Mesenchymal stem cell (in vitro differentiated cells and primary cell): ENCODE data around the gene ENPP4.

Source experiments
- DNase-seq: peaks from one replicate; pipeline ENCODE4 v3.0.0-alpha.2; 2013
- H2AFZ ChIP-seq: one replicate; pipeline ENCODE4 v1.6.1; 2013; ENCODE audit warnings: low read depth, mild to moderate bottlenecking, control low read depth, inconsistent platforms, low read length, moderate library complexity
- H2AK5ac ChIP-seq: 2 replicates; pipeline ENCODE4 v1.6.1; 2013; ENCODE audit warnings: low read length, moderate library complexity, mild to moderate bottlenecking, inconsistent platforms; ENCODE audit not compliant: severe bottlenecking
- H2BK120ac ChIP-seq: one replicate; pipeline ENCODE4 v1.6.1; 2013; ENCODE audit warnings: low read depth, mild to moderate bottlenecking, inconsistent platforms, low read length, moderate library complexity
- H2BK12ac ChIP-seq, 2 experiments: one replicate each; pipeline ENCODE4 v1.6.1; 2013; ENCODE audit warnings: inconsistent platforms in 2 of 2, low read length in 2 of 2, mild to moderate bottlenecking in 2 of 2, moderate library complexity in 2 of 2, control low read depth in 1 of 2
- H2BK15ac ChIP-seq: one replicate; pipeline ENCODE4 v1.6.1; 2013; ENCODE audit warnings: mild to moderate bottlenecking, low read depth, inconsistent platforms; ENCODE audit not compliant: poor library complexity, severe bottlenecking
- H2BK5ac ChIP-seq: 2 replicates; pipeline ENCODE4 v1.6.1; 2013; ENCODE audit warnings: low read depth, mild to moderate bottlenecking, low read length, control low read depth, inconsistent platforms; ENCODE audit not compliant: poor library complexity, severe bottlenecking
- H3K14ac ChIP-seq, 2 experiments: one replicate each; pipeline ENCODE4 v1.6.1; 2013; ENCODE audit warnings: inconsistent platforms in 2 of 2, low read length in 2 of 2, control low read depth in 1 of 2, mild to moderate bottlenecking in 1 of 2, moderate library complexity in 1 of 2
- H3K18ac ChIP-seq, 2 experiments: one replicate each; pipeline ENCODE4 v1.6.1; 2013; ENCODE audit warnings: inconsistent platforms in 2 of 2, low read length in 2 of 2, control low read depth in 1 of 2, low read depth in 1 of 2, mild to moderate bottlenecking in 1 of 2
- H3K23ac ChIP-seq, 2 experiments: one replicate each; pipeline ENCODE4 v1.6.1; 2013; ENCODE audit warnings: inconsistent platforms in 2 of 2, low read length in 2 of 2, mild to moderate bottlenecking in 2 of 2, moderate library complexity in 2 of 2, control low read depth in 1 of 2
- H3K27ac ChIP-seq: 2 replicates; pipeline ENCODE4 v1.5.1; 2013; ENCODE audit warnings: mild to moderate bottlenecking, moderate library complexity, low read length, control low read depth, inconsistent platforms; ENCODE audit not compliant: poor library complexity, severe bottlenecking
- H3K27me3 ChIP-seq, 2 experiments: 2 replicates each; pipeline versions ENCODE4 v1.6.1 to v1.7.0; 2013; ENCODE audit warnings: low read length in 2 of 2, mild to moderate bottlenecking in 2 of 2, moderate library complexity in 2 of 2, control low read depth in 1 of 2, inconsistent platforms in 1 of 2; ENCODE audit not compliant: control insufficient read depth in 1 of 2, insufficient read depth in 1 of 2
- H3K36me3 ChIP-seq, 2 experiments: 2 replicates each; pipeline versions ENCODE4 v1.6.1 to v1.7.0; 2013; ENCODE audit warnings: low read length in 2 of 2, control low read depth in 1 of 2, inconsistent platforms in 1 of 2, low read depth in 1 of 2, mild to moderate bottlenecking in 1 of 2; ENCODE audit not compliant: insufficient read depth in 2 of 2, control insufficient read depth in 1 of 2
- H3K4ac ChIP-seq, 2 experiments: one replicate each; pipeline ENCODE4 v1.6.1; 2013; ENCODE audit warnings: inconsistent platforms in 2 of 2, low read length in 2 of 2, mild to moderate bottlenecking in 2 of 2, moderate library complexity in 2 of 2, control low read depth in 1 of 2, low read depth in 1 of 2
- H3K4me1 ChIP-seq: 2 replicates; pipeline ENCODE4 v1.6.1; 2013; ENCODE audit warnings: low read depth, low read length, control low read depth; ENCODE audit not compliant: control insufficient read depth, insufficient read depth
- H3K4me2 ChIP-seq: 2 replicates; pipeline ENCODE4 v1.6.1; 2013; ENCODE audit warnings: low read length, mild to moderate bottlenecking, inconsistent platforms; ENCODE audit not compliant: poor library complexity, severe bottlenecking
- H3K4me3 ChIP-seq, 2 experiments: 2 replicates each; pipeline versions ENCODE4 v1.5.1 to v1.7.0; 2013; ENCODE audit warnings: low read length in 2 of 2, mild to moderate bottlenecking in 2 of 2, control low read depth in 1 of 2, low read depth in 1 of 2; ENCODE audit not compliant: insufficient read depth in 1 of 2
- H3K79me1 ChIP-seq: replicated peaks from 2 replicates; pipeline ENCODE4 v1.6.1; 2013; ENCODE audit warnings: mild to moderate bottlenecking, control low read depth, low read length, inconsistent platforms; ENCODE audit not compliant: poor library complexity, severe bottlenecking
- H3K9ac ChIP-seq: 2 replicates; pipeline ENCODE4 v1.7.0; 2013; ENCODE audit warnings: mild to moderate bottlenecking, low read length, moderate library complexity
- H3K9me3 ChIP-seq: 2 replicates; pipeline ENCODE4 v1.7.0; 2013; ENCODE audit warnings: mild to moderate bottlenecking, low read length; ENCODE audit not compliant: control insufficient read depth
- H4K8ac ChIP-seq: one replicate; pipeline ENCODE4 v1.6.1; 2013; ENCODE audit warnings: inconsistent platforms, mild to moderate bottlenecking, low read length, moderate library complexity
- H4K91ac ChIP-seq: one replicate; pipeline ENCODE4 v1.6.1; 2013; ENCODE audit warnings: mild to moderate bottlenecking, low read length, inconsistent platforms
- WGBS: methylation state at CpG from one replicate; pipeline ENCODE4 v1.1.7; 2013; ENCODE audit warnings: mixed read lengths; 5-methylcytosine and 5-hydroxymethylcytosine counted together

The ENPP4 gene

DNA sequence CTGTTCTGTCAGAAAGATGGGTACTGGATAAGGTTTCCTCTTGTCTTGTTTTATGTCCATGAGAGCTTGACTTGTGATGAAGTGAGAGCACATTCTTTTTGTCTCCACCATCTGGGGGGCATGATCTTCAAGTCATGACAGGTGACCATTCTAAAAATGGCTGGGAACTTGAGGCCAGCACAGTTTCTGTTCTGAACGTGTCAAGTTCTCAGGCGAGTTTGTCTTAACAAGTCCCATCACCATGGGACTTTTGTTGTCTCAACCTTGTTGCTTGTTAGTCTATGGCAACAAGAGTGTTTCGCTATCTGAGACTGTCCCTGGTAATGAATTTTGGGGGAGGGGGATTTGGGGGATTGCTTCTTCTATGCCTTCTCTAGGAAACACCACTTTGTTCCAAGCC, 25.6 kb upstream of the ENPP4 start:
- Histone ChIP-seq H3K79me1 (no peaks in the 10 kb centered on the region), H3K27ac (no peak overlapping the region), H3K27me3 (no peaks in the 10 kb centered on the region), H4K8ac (no peak overlapping the region), H3K14ac (no peak overlapping the region), H2AK5ac (no peak overlapping the region), H3K4me3 (no peak overlapping the region), H3K36me3 (no peaks in the 10 kb centered on the region), H3K9ac (no peak overlapping the region), H2BK15ac (no peak overlapping the region), H2AFZ (no peak overlapping the region), H4K91ac (no peak overlapping the region), H3K23ac (peak overlapping the region in 1 of 2 experiments; percentile 10), H2BK120ac (no peak overlapping the region), H3K4me1 (no peaks in the 10 kb centered on the region), H3K18ac (no peak overlapping the region), H3K4ac (no peak overlapping the region), H2BK12ac (no peak overlapping the region), H2BK5ac (no peak overlapping the region), H3K4me2 (no peak overlapping the region), H3K9me3 (no peaks in the 10 kb centered on the region)
- DNase-seq = no peak
- 80% methylated on average over 2 of the region's 3 CpGs for WGBS

DNA sequence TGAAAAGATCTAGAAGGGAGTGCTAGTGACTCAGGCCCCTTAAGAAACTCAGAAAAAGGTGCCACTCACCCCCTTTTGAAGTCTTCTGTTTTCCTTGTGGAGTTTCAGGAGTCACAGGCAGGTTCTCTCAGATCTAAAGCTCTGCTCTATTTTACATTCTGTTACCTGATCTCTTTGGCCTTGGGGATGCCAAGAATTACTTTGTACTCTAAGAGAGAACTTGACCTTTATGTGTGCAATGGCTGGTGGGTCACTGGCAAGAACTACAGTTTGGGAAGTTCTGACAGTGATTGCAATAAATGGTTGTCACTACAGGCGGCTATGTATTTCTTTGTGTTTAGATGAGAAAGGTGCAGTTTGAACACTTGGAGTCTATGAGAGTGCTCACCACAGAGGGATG, 24.2 kb upstream of the ENPP4 start:
- H3K4me2 ChIP-seq = no peak overlapping the region
- no peak overlapping the region for H3K4ac ChIP-seq
- H3K9ac ChIP-seq = no peak overlapping the region
- H2BK120ac ChIP-seq = no peak overlapping the region
- no peak overlapping the region for H2AK5ac ChIP-seq
- 52% methylated on average over 1 of the region's 1 CpG for WGBS
- no peak overlapping the region for H2BK5ac ChIP-seq
- H3K14ac ChIP-seq = no peak overlapping the region
- no peaks in the 10 kb centered on the region for H3K27me3 ChIP-seq
- no peak overlapping the region for H2AFZ ChIP-seq
- H3K4me3 ChIP-seq = no peak overlapping the region
- H3K27ac ChIP-seq = no peak overlapping the region
- no peak overlapping the region for H3K18ac ChIP-seq
- H3K23ac ChIP-seq = no peak overlapping the region
- no peak for DNase-seq
- H3K4me1 ChIP-seq = no peaks in the 10 kb centered on the region
- no peak overlapping the region for H2BK15ac ChIP-seq
- H3K9me3 ChIP-seq = no peaks in the 10 kb centered on the region
- H2BK12ac ChIP-seq = no peak overlapping the region
- no peak overlapping the region for H4K91ac ChIP-seq
- no peak overlapping the region for H4K8ac ChIP-seq
- no peaks in the 10 kb centered on the region for H3K36me3 ChIP-seq
- no peaks in the 10 kb centered on the region for H3K79me1 ChIP-seq

GRCh38 chr6:46113370-46113769, 16.4 kb upstream of the ENPP4 start:
- no peak overlapping the region for H2BK5ac ChIP-seq
- H2BK120ac ChIP-seq = no peak overlapping the region

DNA sequence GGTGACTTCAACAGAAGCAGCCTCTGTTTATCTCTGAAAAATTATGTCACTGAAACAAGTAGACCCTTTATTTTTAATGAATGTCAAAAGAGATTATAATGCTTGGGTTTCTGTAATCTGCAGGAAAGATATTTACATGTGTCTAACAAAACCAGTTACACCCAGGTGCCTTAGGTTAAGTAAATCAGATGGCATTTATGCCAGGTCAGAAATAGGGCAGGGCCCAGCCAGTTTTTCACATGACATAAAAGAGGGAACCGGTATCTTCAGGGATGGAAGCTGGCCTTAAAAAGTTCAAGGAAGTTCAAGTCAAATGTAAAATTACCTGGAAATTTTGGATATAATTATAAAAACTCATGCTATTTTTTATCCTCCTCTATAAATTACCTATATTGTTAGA, 14.2 kb upstream of the ENPP4 start:
- H4K91ac ChIP-seq = no peak overlapping the region
- DNase-seq = no peak
- H2BK120ac ChIP-seq = no peak overlapping the region
- H3K14ac ChIP-seq = no peak overlapping the region
- no peaks in the 10 kb centered on the region for H3K79me1 ChIP-seq
- H3K9ac ChIP-seq = no peak overlapping the region
- H3K4ac ChIP-seq = no peak overlapping the region
- no peak overlapping the region for H2BK12ac ChIP-seq
- no peaks in the 10 kb centered on the region for H3K9me3 ChIP-seq
- H3K4me1 ChIP-seq = no peaks in the 10 kb centered on the region
- no peak overlapping the region for H2BK5ac ChIP-seq
- H3K18ac ChIP-seq = no peak overlapping the region
- no peak overlapping the region for H2AK5ac ChIP-seq
- 100% methylated on average over 1 of the region's 1 CpG for WGBS
- H3K27ac ChIP-seq = no peak overlapping the region
- no peak overlapping the region for H3K4me3 ChIP-seq
- no peak overlapping the region for H3K4me2 ChIP-seq
- no peaks in the 10 kb centered on the region for H3K36me3 ChIP-seq
- no peak overlapping the region for H2AFZ ChIP-seq
- H2BK15ac ChIP-seq = no peak overlapping the region
- no peak overlapping the region for H3K23ac ChIP-seq
- peaks cover 0 to 4% of the 10 kb centered on the region in 2 experiments for H3K27me3 ChIP-seq
- no peak overlapping the region for H4K8ac ChIP-seq

More at GRCh38 chr6:46113370-46113769, 16.4 kb upstream of the ENPP4 start:
- no peak overlapping the region for H3K23ac ChIP-seq
- no peak overlapping the region for H3K4me2 ChIP-seq
- 92% methylated on average over 1 of the region's 1 CpG for WGBS
- H3K4me1 ChIP-seq = no peaks in the 10 kb centered on the region
- no peak for DNase-seq
- peaks cover 0 to 4% of the 10 kb centered on the region in 2 experiments for H3K27me3 ChIP-seq
- H2BK15ac ChIP-seq = no peak overlapping the region
- H3K14ac ChIP-seq = no peak overlapping the region
- H3K18ac ChIP-seq = no peak overlapping the region
- no peak overlapping the region for H4K8ac ChIP-seq
- no peaks in the 10 kb centered on the region for H3K79me1 ChIP-seq
- no peak overlapping the region for H2BK12ac ChIP-seq
- H3K4me3 ChIP-seq = no peak overlapping the region
- no peak overlapping the region for H3K27ac ChIP-seq
- no peaks in the 10 kb centered on the region for H3K36me3 ChIP-seq
- no peak overlapping the region for H2AK5ac ChIP-seq
- H3K9ac ChIP-seq = no peak overlapping the region
- no peak overlapping the region for H3K4ac ChIP-seq
- no peak overlapping the region for H4K91ac ChIP-seq
- H3K9me3 ChIP-seq = no peaks in the 10 kb centered on the region
- H2AFZ ChIP-seq = no peak overlapping the region
